SK-N-SH (cell line): ENCODE data around the gene ZBTB3.
"Not testable (repeated sequence)": the region's sequence is repeated elsewhere in the genome, so short reads cannot be mapped to it uniquely, and the experiment has no call there.

Experiments used
- FOSL2 ChIP-seq: IDR thresholded peaks from 2 replicates; pipeline ENCODE4 v1.4.0; 2012; ENCODE audit warnings: low read depth, mild to moderate bottlenecking, moderate library complexity, borderline replicate concordance
- MEF2A ChIP-seq: IDR thresholded peaks from 2 replicates; pipeline ENCODE4 v1.4.0; 2012; ENCODE audit warnings: low read depth, borderline replicate concordance
- REST ChIP-seq: IDR thresholded peaks from 2 replicates; pipeline ENCODE4 v1.6.1; 2012; ENCODE audit warnings: mild to moderate bottlenecking, low read depth, low read length, moderate library complexity
- SIN3A ChIP-seq: IDR thresholded peaks from 2 replicates; pipeline ENCODE4 v1.6.1; 2012; ENCODE audit warnings: low read depth, mild to moderate bottlenecking, low read length, moderate library complexity, borderline replicate concordance
- SMC3 ChIP-seq: IDR thresholded peaks from 2 replicates; pipeline ENCODE4 v1.6.1; 2012; ENCODE audit warnings: low read depth, low read length, improper control_type of control experiment
- TAF1 ChIP-seq: IDR thresholded peaks from 2 replicates; pipeline ENCODE4 v1.6.1; 2012; ENCODE audit warnings: low read depth, mild to moderate bottlenecking, low read length, moderate library complexity, borderline replicate concordance
- TF ChIP-seq, protein P1 (sequence below): fragments of 200-600 bp; sonication (generic); IDR thresholded peaks from 2 replicates; pipeline ENCODE4 v1.6.1; 2017; ENCODE audit warnings: antibody characterized with exemption, mild to moderate bottlenecking, moderate library complexity
- TF ChIP-seq, protein P2 (sequence below): IDR thresholded peaks from 2 replicates; pipeline ENCODE4 v1.4.0; 2012; ENCODE audit warnings: low read depth

DNA sequence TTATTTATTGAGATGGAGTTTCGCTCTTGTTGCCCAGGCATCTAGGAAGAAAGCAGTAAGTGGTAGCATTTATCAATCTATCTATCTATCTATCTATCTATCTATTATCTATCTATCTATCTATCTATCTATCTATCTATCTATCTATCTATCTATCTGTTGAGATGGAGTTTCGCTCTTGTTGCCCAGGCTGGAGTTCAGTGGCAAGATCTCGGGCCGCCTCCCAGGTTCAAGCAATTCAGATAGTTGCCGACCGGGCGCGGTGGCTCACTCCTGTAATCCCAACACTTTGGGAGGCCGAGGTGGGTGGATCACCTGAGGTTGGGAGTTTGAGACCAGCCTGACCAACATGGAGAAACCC is 6.9 kb upstream of the ZBTB3 start:
- not testable (repeated sequence) for TF ChIP-seq TAF1, SIN3A, MEF2A, SMC3, FOSL2, REST
- TF ChIP-seq, protein P1, sequence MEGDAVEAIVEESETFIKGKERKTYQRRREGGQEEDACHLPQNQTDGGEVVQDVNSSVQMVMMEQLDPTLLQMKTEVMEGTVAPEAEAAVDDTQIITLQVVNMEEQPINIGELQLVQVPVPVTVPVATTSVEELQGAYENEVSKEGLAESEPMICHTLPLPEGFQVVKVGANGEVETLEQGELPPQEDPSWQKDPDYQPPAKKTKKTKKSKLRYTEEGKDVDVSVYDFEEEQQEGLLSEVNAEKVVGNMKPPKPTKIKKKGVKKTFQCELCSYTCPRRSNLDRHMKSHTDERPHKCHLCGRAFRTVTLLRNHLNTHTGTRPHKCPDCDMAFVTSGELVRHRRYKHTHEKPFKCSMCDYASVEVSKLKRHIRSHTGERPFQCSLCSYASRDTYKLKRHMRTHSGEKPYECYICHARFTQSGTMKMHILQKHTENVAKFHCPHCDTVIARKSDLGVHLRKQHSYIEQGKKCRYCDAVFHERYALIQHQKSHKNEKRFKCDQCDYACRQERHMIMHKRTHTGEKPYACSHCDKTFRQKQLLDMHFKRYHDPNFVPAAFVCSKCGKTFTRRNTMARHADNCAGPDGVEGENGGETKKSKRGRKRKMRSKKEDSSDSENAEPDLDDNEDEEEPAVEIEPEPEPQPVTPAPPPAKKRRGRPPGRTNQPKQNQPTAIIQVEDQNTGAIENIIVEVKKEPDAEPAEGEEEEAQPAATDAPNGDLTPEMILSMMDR: not testable (repeated sequence)
- TF ChIP-seq, protein P2, sequence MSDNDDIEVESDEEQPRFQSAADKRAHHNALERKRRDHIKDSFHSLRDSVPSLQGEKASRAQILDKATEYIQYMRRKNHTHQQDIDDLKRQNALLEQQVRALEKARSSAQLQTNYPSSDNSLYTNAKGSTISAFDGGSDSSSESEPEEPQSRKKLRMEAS: not testable (repeated sequence)
